Neural cell (in vitro differentiated cells): ENCODE results near the gene TLR2.

Experiments used
- EP300 ChIP-seq: fragments of 450-650 bp; conservative IDR thresholded peaks from 2 replicates; pipeline ENCODE4 v1.6.1; 2014; ENCODE audit warnings: antibody characterized with exemption, mild to moderate bottlenecking, moderate library complexity; ENCODE audit not compliant: poor library complexity, severe bottlenecking
- EZH2 ChIP-seq: fragments of 200-600, 300-800 bp; shearing (Covaris generic), sonication (generic); IDR thresholded peaks from 2 replicates; pipeline ENCODE4 v1.6.1; 2014; ENCODE audit warnings: antibody characterized with exemption, low read length, borderline replicate concordance, mild to moderate bottlenecking; ENCODE audit not compliant: insufficient read depth, poor library complexity, severe bottlenecking
- TF ChIP-seq, protein P1 (sequence below): fragments of 450-650 bp; IDR thresholded peaks from 2 replicates; pipeline ENCODE4 v1.5.1; 2014; ENCODE audit warnings: antibody characterized with exemption, mild to moderate bottlenecking, moderate library complexity; ENCODE audit not compliant: poor library complexity, severe bottlenecking

DNA sequence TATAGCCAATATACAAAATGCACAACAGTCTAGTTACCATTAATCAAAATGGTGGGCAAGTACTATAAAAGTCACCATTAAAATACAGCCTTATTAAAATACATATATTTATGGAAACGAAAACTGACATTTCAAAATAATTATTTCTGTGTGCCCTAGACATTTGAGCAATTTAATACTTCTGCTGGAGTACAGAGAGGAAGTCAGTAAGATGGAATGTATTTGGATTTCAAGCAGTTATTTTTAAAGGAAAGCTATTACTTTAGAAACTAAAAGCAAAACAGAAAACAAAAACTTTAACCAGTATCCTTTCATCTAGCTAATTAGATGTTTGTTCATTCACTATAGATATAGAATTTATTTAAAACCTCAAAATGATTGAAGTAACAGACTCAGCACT lies 37.8 kb upstream of the TLR2 start:
- TF ChIP-seq, protein P1, sequence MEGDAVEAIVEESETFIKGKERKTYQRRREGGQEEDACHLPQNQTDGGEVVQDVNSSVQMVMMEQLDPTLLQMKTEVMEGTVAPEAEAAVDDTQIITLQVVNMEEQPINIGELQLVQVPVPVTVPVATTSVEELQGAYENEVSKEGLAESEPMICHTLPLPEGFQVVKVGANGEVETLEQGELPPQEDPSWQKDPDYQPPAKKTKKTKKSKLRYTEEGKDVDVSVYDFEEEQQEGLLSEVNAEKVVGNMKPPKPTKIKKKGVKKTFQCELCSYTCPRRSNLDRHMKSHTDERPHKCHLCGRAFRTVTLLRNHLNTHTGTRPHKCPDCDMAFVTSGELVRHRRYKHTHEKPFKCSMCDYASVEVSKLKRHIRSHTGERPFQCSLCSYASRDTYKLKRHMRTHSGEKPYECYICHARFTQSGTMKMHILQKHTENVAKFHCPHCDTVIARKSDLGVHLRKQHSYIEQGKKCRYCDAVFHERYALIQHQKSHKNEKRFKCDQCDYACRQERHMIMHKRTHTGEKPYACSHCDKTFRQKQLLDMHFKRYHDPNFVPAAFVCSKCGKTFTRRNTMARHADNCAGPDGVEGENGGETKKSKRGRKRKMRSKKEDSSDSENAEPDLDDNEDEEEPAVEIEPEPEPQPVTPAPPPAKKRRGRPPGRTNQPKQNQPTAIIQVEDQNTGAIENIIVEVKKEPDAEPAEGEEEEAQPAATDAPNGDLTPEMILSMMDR: no peak
- TF ChIP-seq EZH2 (no peak), EP300 (no peak)
